ENCODE data around the gene HOXB1. TPM values are rescaled to one million over a fixed set of nuclear protein-coding genes. Genes with fewer than 3 reads are reported as not detected.

The HOXB1 gene
- total RNA-seq, 1 experiment from 2014 or later = not detected

- Histone ChIP-seq H3K4me1 (replicated peaks) (peaks cover 32% of the 10 kb centered on the region), H3K27me3 (replicated peaks) (no peaks in the 10 kb centered on the region), H3K9me3 (replicated peaks) (no peaks in the 10 kb centered on the region), H3K4me3 (no peak overlapping the region), H3K36me3 (no peaks in the 10 kb centered on the region), H3K27ac (no peak overlapping the region)
- no peak for DNase-seq (ENCODE audit: low read depth in 1 of 2, low spot score in 2 of 2)
Measured at GRCh38 chr17:48503747-48504146, 27.1 kb downstream of the HOXB1 start.

DNA sequence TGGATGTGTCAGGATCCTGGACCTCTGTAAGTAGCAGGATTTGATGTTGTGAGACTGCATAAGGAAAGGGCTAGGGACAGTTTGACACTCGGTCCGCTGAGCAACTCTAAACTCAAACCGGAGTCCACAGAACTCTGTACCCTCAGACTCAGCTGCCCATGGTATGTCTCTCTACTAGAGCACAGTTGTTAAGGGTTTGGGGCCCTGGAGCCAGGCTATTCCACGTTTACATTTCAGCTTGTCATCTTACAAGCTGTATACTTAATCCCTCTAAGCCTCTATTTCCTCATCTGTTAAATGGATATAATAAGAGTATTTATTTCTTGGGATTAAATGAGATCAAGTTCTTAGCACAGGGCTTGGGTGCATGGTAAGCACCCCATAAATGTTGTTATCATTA lies 27.9 kb downstream of the HOXB1 start:
- Histone ChIP-seq H3K27ac (no peak overlapping the region), H3K4me3 (no peak overlapping the region), H3K27me3 (replicated peaks) (no peaks in the 10 kb centered on the region), H3K9me3 (replicated peaks) (no peaks in the 10 kb centered on the region), H3K36me3 (no peaks in the 10 kb centered on the region), H3K4me1 (replicated peaks) (peaks cover 32% of the 10 kb centered on the region)
- DNase-seq (ENCODE audit: low read depth in 1 of 2, low spot score in 2 of 2) = no peak

DNA sequence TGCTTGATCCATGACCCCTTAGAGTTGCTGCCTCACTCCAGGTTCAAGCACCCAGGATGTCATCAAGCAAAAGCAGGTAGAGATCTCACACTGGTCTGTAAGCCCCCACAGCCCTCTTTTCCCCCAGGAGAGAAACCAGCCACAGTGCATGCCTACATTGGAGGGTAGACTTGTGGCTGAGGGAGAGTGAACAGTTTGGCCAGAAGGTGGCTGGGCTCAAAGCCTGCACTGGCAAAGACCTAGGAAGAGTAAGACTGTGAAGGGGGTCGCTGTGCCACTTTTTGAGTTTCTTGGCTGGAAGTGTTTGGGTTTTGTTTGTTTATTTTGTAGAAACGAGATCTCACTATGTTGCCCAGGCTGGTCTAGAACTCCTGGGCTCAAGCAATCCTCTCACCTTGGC lies 28.5 kb downstream of the HOXB1 start:
- H3K9me3 ChIP-seq (replicated peaks) = no peaks in the 10 kb centered on the region
- DNase-seq (ENCODE audit: low read depth in 1 of 2, low spot score in 2 of 2) = no peak
- no peaks in the 10 kb centered on the region for H3K36me3 ChIP-seq
- H3K27me3 ChIP-seq (replicated peaks) = no peaks in the 10 kb centered on the region
- no peak overlapping the region for H3K4me3 ChIP-seq
- peaks cover 35% of the 10 kb centered on the region for H3K4me1 ChIP-seq (replicated peaks)
- no peak overlapping the region for H3K27ac ChIP-seq

DNA sequence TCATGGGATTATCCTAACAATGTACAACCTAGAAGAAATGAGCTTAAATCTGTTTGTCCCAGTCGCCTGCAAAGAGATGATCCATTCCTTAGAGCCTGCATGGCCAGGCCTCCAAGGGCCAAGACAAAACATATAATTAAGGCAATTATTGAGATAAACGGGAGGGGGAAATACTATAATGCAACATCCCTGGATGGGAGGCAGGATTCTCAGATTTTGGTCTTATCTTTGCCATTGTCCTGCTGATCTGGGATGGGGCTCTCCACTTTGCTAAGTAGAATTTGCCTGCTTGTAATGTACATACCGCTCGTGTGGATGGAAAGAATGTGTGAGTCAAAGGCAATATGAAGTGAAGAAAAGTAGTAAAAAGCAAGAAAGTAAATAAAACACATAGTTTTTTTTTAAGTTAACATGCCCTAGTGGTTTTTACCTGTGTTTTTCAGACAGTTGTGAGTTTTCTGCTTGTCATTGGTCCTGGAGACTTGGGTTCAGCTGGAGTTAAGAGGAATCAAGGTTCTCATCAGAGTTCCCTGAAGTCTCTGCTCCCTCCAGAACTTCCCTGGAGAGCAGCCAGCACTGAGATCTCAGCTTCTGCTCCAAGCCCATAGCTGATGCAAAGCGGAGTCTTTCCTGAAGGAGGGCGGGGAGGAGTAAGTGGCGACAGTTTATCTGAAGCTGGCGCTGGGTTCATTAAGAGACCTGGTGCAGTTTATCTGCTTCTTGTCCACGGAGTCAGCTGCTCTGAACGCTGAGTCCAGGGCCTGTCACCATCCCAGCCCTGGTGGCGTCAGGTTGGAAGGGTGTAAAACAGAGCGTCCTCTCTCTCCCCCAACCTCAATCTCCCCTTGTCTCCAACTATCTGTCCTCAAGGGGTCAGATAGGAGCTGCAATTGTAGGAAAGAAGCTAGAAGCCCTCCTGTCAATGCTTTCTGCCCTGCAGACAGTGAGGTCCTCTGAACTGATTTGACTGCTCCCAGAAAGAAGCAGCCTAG lies 30.1 kb downstream of the HOXB1 start:
- Histone ChIP-seq H3K9me3 (replicated peaks) (no peaks in the 10 kb centered on the region), H3K4me1 (replicated peaks) (peaks cover 34% of the 10 kb centered on the region)
- DNase-seq (ENCODE audit: low read depth in 1 of 2, low spot score in 2 of 2) = no peak

DNA sequence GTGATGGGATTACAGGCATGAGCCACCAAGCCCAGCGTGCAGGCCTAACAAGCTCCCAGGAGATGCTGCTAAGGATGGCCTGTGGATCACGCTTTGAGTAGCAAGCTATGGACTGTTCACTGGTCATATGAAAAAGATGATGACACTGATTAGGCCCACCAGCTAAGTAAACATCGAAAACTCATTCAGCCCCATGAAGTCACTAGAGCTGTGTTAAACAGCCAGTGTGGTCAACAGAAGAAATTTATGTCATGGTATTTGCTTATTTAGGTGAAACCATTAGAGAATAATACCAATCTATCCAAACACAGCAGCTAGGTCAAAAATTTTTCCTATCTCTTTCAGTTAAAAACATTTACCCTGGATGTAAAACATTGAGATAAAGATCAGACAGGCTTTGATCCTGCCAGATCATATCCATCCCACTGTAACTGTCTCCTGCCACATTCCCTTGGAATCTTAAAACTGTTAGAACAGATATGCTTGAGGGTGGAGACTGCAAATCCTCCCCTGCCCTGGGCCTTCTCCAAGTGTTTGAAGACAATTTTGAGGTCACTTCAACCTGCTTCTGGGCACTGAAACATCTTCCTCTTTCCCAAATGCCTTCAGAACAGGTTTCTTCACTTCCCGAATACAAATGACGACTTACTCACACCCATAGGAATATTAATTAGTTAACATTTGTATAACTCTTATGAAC lies 30.9 kb downstream of the HOXB1 start:
- Histone ChIP-seq H3K4me3 (no peak overlapping the region), H3K4me1 (replicated peaks) (peaks cover 30% of the 10 kb centered on the region), H3K9me3 (replicated peaks) (no peaks in the 10 kb centered on the region), H3K27ac (no peak overlapping the region), H3K36me3 (no peaks in the 10 kb centered on the region), H3K27me3 (replicated peaks) (no peaks in the 10 kb centered on the region)
- no peak for DNase-seq (ENCODE audit: low read depth in 1 of 2, low spot score in 2 of 2)

More for the DNA sequence above, 30.1 kb downstream of the HOXB1 start:
- H3K27me3 ChIP-seq (replicated peaks) = no peaks in the 10 kb centered on the region
- H3K36me3 ChIP-seq = no peaks in the 10 kb centered on the region
- H3K27ac ChIP-seq = no peak overlapping the region
- H3K4me3 ChIP-seq = no peak overlapping the region

- Histone ChIP-seq H3K36me3 (no peaks in the 10 kb centered on the region), H3K4me1 (replicated peaks) (peaks cover 37% of the 10 kb centered on the region), H3K9me3 (replicated peaks) (no peaks in the 10 kb centered on the region), H3K27ac (no peak overlapping the region), H3K4me3 (no peak overlapping the region), H3K27me3 (replicated peaks) (no peaks in the 10 kb centered on the region)
- DNase-seq (ENCODE audit: low read depth in 1 of 2, low spot score in 2 of 2) = peak in 1 of 2 experiments; percentile 55
Measured at GRCh38 chr17:48499248-48499647, 31.6 kb downstream of the HOXB1 start.

GRCh38 chr17:48498164-48498850 lies 32.5 kb downstream of the HOXB1 start:
- Histone ChIP-seq H3K4me3 (no peak overlapping the region), H3K9me3 (replicated peaks) (no peaks in the 10 kb centered on the region), H3K27me3 (replicated peaks) (no peaks in the 10 kb centered on the region), H3K36me3 (no peaks in the 10 kb centered on the region), H3K27ac (no peak overlapping the region), H3K4me1 (replicated peaks) (peaks cover 39% of the 10 kb centered on the region)
- no peak for DNase-seq (ENCODE audit: low read depth in 1 of 2, low spot score in 2 of 2)

DNA sequence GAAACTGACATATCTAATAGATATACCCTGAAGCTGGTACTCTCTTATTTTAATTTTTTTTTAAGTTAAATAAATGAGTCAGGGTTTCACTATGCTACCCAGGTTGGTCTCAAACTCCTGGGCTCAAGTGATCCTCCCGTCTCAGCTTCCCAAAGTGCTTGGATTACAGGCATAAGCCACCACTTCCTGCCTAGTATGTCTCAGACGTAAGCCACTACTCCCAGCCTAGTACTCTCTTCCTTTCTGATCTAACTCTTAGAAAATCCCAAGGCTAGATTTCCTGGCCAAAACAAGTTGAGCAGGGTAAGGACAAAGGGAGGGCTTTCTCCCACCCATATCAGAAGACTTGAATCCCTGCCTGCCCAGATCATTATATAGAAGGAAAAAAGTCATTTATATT lies 33.7 kb downstream of the HOXB1 start:
- no peaks in the 10 kb centered on the region for H3K36me3 ChIP-seq
- peak in 1 of 2 experiments; percentile 30 for DNase-seq (ENCODE audit: low read depth in 1 of 2, low spot score in 2 of 2)

DNA sequence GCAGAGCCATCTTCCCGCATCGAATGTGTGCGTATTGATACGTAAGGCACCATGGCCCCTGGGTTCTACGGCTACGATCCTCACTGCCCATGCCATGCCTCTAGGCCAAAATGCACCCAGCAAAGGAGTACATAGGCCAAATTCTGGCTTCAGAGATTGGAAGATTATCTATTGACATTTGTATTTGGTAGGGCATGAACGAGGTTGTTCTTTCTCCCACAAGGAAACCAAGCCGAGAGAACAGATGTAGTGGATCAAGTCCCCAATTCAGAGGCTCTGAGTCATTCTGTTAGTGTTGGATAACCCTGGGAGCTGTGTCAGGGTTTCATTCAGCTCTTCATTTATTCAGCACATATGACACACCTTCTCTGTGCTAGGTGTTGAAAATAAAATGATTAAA lies 36.5 kb downstream of the HOXB1 start:
- no peaks in the 10 kb centered on the region for H3K27me3 ChIP-seq (replicated peaks)
- H3K9me3 ChIP-seq (replicated peaks) = no peaks in the 10 kb centered on the region
- H3K4me3 ChIP-seq = no peak overlapping the region
- no peaks in the 10 kb centered on the region for H3K36me3 ChIP-seq
- DNase-seq (ENCODE audit: low read depth in 1 of 2, low spot score in 2 of 2) = no peak
- H3K4me1 ChIP-seq (replicated peaks) = peaks cover 35% of the 10 kb centered on the region
- H3K27ac ChIP-seq = no peak overlapping the region

More for the DNA sequence above, 33.7 kb downstream of the HOXB1 start:
- Histone ChIP-seq H3K9me3 (replicated peaks) (no peaks in the 10 kb centered on the region), H3K4me1 (replicated peaks) (peaks cover 47% of the 10 kb centered on the region), H3K27me3 (replicated peaks) (no peaks in the 10 kb centered on the region), H3K27ac (no peak overlapping the region), H3K4me3 (no peak overlapping the region)

GRCh38 chr17:48492401-48493298 lies 38.2 kb downstream of the HOXB1 start:
- Histone ChIP-seq H3K4me3 (peak overlapping the region; percentile 16), H3K9me3 (replicated peaks) (no peaks in the 10 kb centered on the region), H3K36me3 (no peaks in the 10 kb centered on the region), H3K4me1 (replicated peaks) (peaks cover 29% of the 10 kb centered on the region), H3K27me3 (replicated peaks) (no peaks in the 10 kb centered on the region), H3K27ac (no peak overlapping the region)
- DNase-seq (ENCODE audit: low read depth in 1 of 2, low spot score in 2 of 2) = peak; percentile 60 to 69

DNA sequence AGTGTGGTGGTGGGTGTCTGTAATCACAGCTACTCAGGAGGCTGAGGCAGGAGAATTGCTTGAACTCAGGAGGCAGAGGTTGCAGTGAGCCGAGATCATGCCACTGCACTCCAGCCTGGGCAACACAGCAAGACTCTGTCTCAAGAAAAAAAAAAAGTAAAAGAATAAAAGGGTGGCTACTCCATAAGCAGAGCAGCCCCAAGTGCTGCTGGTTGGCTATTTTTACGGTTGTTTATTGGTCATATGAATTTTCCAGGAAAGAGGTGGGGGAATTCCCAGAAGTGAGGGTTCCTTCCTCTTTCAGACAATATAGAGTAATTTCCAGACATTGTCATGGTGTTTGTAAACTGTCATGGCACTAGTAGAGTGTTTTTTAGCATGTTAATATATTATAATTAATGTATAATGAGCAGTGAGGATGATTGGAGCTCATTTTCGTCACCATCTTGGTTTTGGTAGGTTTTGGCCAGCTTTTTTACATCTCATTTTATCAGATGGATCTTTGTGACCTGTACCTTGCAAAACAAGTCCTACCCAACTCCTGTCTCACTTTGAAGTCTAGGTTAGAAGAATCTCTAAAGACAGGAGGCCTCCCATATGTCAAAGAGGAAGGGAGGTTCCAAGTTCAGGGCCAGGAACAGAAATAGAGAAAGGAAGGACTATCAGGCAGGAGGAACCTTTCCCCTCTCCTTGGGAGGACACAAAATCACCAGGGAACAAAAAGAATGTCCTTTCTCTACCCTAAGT lies 39.1 kb downstream of the HOXB1 start:
- Histone ChIP-seq H3K27ac (no peak overlapping the region), H3K27me3 (replicated peaks) (no peaks in the 10 kb centered on the region), H3K36me3 (no peaks in the 10 kb centered on the region), H3K9me3 (replicated peaks) (no peaks in the 10 kb centered on the region), H3K4me3 (no peak overlapping the region), H3K4me1 (replicated peaks) (peaks cover 27% of the 10 kb centered on the region)
- no peak for DNase-seq (ENCODE audit: low read depth in 1 of 2, low spot score in 2 of 2)

- no peaks in the 10 kb centered on the region for H3K27me3 ChIP-seq (replicated peaks)
- no peaks in the 10 kb centered on the region for H3K9me3 ChIP-seq (replicated peaks)
- no peaks in the 10 kb centered on the region for H3K36me3 ChIP-seq
- H3K27ac ChIP-seq = no peak overlapping the region
- H3K4me1 ChIP-seq (replicated peaks) = peaks cover 39% of the 10 kb centered on the region
- no peak for DNase-seq (ENCODE audit: low read depth in 1 of 2, low spot score in 2 of 2)
- no peak overlapping the region for H3K4me3 ChIP-seq
Measured at GRCh38 chr17:48490451-48490892, 40.3 kb downstream of the HOXB1 start.
